SU-DHL-6 (cell line): ENCODE data around the gene GLI3.

Experiments
- H2AFZ ChIP-seq: fragments of 200-600 bp; sonication (generic); 2 replicates; pipeline ENCODE4 v1.6.1; 2014; ENCODE audit warnings: low read depth, mild to moderate bottlenecking, moderate library complexity, mixed read lengths, antibody characterized with exemption, low read length; ENCODE audit not compliant: severe bottlenecking
- H3F3A ChIP-seq: fragments of 200-600 bp; shearing (Covaris generic); 2 replicates; pipeline ENCODE4 v1.6.0; 2016; ENCODE audit warnings: antibody characterized with exemption, mild to moderate bottlenecking; ENCODE audit not compliant: insufficient read depth
- H3K27ac ChIP-seq: fragments of 200-600 bp; sonication (generic); 2 replicates; pipeline ENCODE4 v1.5.1; 2016; ENCODE audit warnings: low read depth, mild to moderate bottlenecking, low read length, moderate library complexity, mixed read lengths
- H3K27me3 ChIP-seq: fragments of 200-600 bp; sonication (generic), shearing (Covaris generic); 2 replicates; pipeline ENCODE4 v1.6.0; 2014; ENCODE audit warnings: mild to moderate bottlenecking, low read length
- H3K36me3 ChIP-seq: fragments of 200-600 bp; sonication (generic); 2 replicates; pipeline ENCODE4 v1.6.1; 2014; ENCODE audit warnings: mild to moderate bottlenecking, low read length, mixed read lengths
- H3K4me2 ChIP-seq: fragments of 300-600, 200-600 bp; shearing (Covaris generic), sonication (generic); 2 replicates; pipeline ENCODE4 v1.6.0; 2014; ENCODE audit warnings: low read length, low read depth, mild to moderate bottlenecking; ENCODE audit not compliant: poor library complexity, severe bottlenecking
- H3K4me3 ChIP-seq: fragments of 200-600 bp; sonication (generic); 2 replicates; pipeline ENCODE4 v1.5.1; 2014; ENCODE audit warnings: antibody characterized with exemption, low read length, mild to moderate bottlenecking, mixed read lengths; ENCODE audit not compliant: insufficient read depth, poor library complexity, severe bottlenecking
- H3K79me2 ChIP-seq: fragments of 200-600 bp; sonication (generic); 2 replicates; pipeline ENCODE4 v1.6.1; 2014; ENCODE audit warnings: mild to moderate bottlenecking, low read length, moderate library complexity; ENCODE audit not compliant: insufficient read depth
- H3K9ac ChIP-seq: fragments of 200-600 bp; sonication (generic); 2 replicates; pipeline ENCODE4 v1.7.0; 2014; ENCODE audit warnings: mild to moderate bottlenecking, low read length
- H3K9me2 ChIP-seq: fragments of 200-600 bp; sonication (generic); replicated peaks from 2 replicates; pipeline ENCODE4 v1.6.1; 2014; ENCODE audit warnings: low read length; ENCODE audit not compliant: insufficient read depth
- H3K9me3 ChIP-seq: fragments of 200-600 bp; sonication (generic); 2 replicates; pipeline ENCODE4 v1.6.1; 2014; ENCODE audit warnings: low read length, mixed read lengths; ENCODE audit not compliant: insufficient read depth
- H4K20me1 ChIP-seq: fragments of 200-600 bp; sonication (generic); 2 replicates; pipeline ENCODE4 v1.6.1; 2014; ENCODE audit warnings: low read depth, mild to moderate bottlenecking, antibody characterized with exemption, low read length, moderate library complexity, mixed read lengths
- EZH2phosphoT487 ChIP-seq: fragments of 200-600 bp; sonication (generic), shearing (Covaris generic); conservative IDR thresholded peaks from 2 replicates; pipeline ENCODE4 v1.6.1; 2018; ENCODE audit warnings: mild to moderate bottlenecking, antibody characterized with exemption, low read length, moderate library complexity, mixed read lengths
- TF ChIP-seq, protein P1 (sequence below): fragments of 200-600 bp; sonication (generic); IDR thresholded peaks from one replicate; pipeline ENCODE4 v1.5.1; 2017; ENCODE audit warnings: antibody characterized with exemption, mild to moderate bottlenecking, low read length, moderate library complexity; ENCODE audit not compliant: insufficient read depth, poor library complexity, severe bottlenecking

The GLI3 gene

DNA sequence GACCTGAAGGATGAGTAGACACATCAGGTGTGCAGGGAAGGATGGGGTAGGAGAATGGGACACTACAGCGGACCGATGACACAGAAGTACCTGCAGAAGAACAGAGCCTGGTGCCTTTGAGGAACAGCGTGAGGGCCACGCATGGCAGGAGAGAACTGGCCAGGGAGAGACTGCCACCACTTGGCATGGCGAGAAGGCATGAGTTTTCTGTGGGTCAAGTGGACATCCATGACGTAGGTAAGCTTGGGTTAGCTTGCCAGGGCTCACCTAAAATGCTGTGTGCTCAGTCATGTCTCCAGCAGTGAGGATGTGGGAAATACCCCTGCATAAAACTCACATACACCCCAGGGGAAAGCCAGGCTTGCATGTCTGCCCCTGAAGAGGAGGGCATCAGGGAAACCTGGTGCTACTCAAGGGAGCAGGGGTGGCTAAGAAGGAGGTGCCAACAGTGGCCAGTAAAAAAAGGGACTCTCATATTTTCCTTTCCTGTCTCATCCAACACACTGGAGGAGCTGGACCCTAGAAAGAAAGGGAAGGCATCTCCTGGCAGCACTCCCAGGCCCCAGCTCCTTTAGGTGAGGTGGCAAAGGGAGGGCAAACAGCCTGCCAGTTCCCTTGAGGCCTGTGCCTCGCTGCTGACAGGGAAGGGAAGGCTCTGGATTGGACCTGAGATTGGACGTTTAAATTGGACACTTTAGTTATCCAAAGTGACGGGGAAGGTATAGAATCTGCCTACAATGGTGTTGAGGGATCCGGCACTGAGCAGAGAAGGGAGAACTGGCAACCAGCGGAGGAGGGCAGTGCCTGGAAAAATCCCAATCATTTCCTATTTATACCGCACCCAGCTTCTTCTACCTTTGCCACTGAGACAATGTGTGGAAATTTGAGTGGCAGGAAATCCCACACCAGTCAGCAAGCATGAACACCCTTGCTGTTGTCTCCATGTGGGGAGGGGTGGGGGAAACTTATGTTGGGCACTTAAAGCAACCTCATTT, 255.7 kb downstream of the GLI3 start:
- H3F3A ChIP-seq, result no peaks in the 10 kb centered on the region
- H4K20me1 ChIP-seq, result no peaks in the 10 kb centered on the region
- no peak overlapping the region for H3K27ac ChIP-seq
- no peak overlapping the region for H3K4me2 ChIP-seq
- H2AFZ ChIP-seq, result no peak overlapping the region
- H3K4me3 ChIP-seq, result no peak overlapping the region
- H3K9ac ChIP-seq, result no peak overlapping the region
- no peaks in the 10 kb centered on the region for H3K79me2 ChIP-seq
- TF ChIP-seq EZH2phosphoT487, result no peak
- TF ChIP-seq, protein P1, sequence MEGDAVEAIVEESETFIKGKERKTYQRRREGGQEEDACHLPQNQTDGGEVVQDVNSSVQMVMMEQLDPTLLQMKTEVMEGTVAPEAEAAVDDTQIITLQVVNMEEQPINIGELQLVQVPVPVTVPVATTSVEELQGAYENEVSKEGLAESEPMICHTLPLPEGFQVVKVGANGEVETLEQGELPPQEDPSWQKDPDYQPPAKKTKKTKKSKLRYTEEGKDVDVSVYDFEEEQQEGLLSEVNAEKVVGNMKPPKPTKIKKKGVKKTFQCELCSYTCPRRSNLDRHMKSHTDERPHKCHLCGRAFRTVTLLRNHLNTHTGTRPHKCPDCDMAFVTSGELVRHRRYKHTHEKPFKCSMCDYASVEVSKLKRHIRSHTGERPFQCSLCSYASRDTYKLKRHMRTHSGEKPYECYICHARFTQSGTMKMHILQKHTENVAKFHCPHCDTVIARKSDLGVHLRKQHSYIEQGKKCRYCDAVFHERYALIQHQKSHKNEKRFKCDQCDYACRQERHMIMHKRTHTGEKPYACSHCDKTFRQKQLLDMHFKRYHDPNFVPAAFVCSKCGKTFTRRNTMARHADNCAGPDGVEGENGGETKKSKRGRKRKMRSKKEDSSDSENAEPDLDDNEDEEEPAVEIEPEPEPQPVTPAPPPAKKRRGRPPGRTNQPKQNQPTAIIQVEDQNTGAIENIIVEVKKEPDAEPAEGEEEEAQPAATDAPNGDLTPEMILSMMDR, result no peak
- H3K27me3 ChIP-seq, result no peaks in the 10 kb centered on the region
- H3K9me3 ChIP-seq, result no peaks in the 10 kb centered on the region
- no peaks in the 10 kb centered on the region for H3K9me2 ChIP-seq
- H3K36me3 ChIP-seq, result no peaks in the 10 kb centered on the region

DNA sequence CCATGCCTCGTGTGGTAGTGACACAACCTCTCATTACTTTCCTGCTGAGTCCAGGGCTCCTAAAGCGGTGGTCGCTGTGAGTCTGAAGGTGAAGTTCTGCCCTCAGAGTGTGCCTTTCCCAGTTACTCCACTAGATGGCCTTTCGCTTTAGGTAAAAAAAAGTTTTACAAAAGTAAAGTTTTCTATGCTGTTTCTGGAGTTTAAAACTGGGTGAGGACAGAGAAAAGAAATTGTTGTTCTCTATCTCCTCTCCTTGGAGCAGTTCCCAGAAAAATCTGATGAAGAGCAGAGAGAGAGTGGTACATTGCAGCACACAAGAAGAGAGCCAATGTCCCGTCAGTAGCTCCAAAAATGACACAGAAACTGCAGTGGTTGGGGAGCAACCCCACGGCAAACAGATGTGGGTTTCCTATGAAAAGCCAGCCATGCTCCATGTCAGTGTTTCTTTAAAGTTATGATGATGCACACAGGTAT, 257.1 kb downstream of the GLI3 start:
- no peak overlapping the region for H2AFZ ChIP-seq

DNA sequence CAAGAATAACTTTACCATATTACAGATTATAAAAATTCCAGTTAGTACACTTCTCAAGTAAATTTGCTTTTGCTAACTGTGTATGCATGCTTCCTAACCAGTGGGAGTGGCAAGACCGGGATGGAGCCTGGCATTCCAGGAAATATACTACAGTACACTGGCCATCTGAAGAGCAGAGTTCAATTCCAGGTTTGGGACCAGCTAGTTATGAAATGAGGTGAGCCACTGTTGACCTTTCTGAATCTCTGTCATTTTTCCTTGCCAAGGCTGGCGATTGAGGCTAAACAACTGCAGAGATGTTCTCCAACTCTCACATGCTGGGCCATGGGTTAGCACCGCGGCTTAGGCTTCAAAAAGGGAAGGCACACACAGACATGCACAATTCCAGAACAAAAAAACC, 258.2 kb downstream of the GLI3 start:
- H4K20me1 ChIP-seq, result no peaks in the 10 kb centered on the region
- no peak overlapping the region for H3K9ac ChIP-seq
- no peak for TF ChIP-seq EZH2phosphoT487
- TF ChIP-seq, protein P1, result no peak
- H3K4me2 ChIP-seq, result no peak overlapping the region
- no peak overlapping the region for H3K27ac ChIP-seq
- H3K79me2 ChIP-seq, result no peaks in the 10 kb centered on the region
- H3K9me3 ChIP-seq, result no peaks in the 10 kb centered on the region
- no peaks in the 10 kb centered on the region for H3K27me3 ChIP-seq
- H3K4me3 ChIP-seq, result no peak overlapping the region
- H3F3A ChIP-seq, result no peaks in the 10 kb centered on the region
- no peaks in the 10 kb centered on the region for H3K36me3 ChIP-seq
- H2AFZ ChIP-seq, result no peak overlapping the region
- no peaks in the 10 kb centered on the region for H3K9me2 ChIP-seq

More for the DNA sequence above, 257.1 kb downstream of the GLI3 start:
- no peak overlapping the region for H3K4me3 ChIP-seq
- no peaks in the 10 kb centered on the region for H3K9me2 ChIP-seq
- no peaks in the 10 kb centered on the region for H3K27me3 ChIP-seq
- H4K20me1 ChIP-seq, result no peaks in the 10 kb centered on the region
- no peaks in the 10 kb centered on the region for H3K36me3 ChIP-seq
- H3K79me2 ChIP-seq, result no peaks in the 10 kb centered on the region
- no peaks in the 10 kb centered on the region for H3K9me3 ChIP-seq
- no peak overlapping the region for H3K27ac ChIP-seq
- H3F3A ChIP-seq, result no peaks in the 10 kb centered on the region
- TF ChIP-seq EZH2phosphoT487, result no peak
- TF ChIP-seq, protein P1, result peak; percentile 52
- H3K4me2 ChIP-seq, result no peak overlapping the region
- H3K9ac ChIP-seq, result no peak overlapping the region
